ENCODE data around the gene MAPK7. TPM values are rescaled to one million over a fixed set of nuclear protein-coding genes. Genes with fewer than 3 reads are reported as not detected.

MAPK7 gene
- total RNA-seq, 2 experiments from 2014 or later: 8.1 to 19.3 TPM

DNA sequence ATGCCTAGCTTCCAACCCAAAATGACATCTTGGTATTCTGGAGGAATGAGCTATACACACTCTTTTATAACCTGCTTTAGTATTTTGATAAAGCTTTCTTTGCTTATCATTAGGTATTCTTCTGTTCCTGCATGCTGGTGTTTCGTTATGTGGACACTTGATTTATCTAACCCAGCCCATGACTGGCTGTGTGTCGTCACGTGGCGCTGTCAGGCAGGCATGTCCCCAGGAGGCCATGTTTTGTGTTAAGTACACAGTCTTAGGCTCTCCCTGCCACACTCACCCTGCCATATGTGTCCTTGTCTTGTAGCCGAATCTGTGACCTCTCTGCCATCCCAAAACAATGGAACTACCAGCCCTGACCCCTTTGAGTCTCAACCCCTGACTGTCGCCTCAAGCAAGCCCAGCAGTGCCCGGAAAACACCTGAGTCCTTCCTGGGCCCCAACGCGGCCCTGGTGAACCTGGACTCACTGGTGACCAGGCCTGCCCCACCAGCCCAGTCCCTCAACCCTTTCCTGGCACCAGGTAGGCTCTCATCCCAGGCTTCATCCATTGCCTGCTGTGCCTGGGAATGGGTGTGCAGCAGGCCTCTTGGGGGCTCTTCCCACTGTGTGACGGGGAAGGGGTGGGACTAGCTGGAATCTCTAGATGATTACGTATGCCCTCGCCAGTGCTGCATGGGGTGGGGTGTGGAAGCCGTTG is 46.6 kb upstream of the MAPK7 start:
- H3K4me3 ChIP-seq (ENCODE audit: low read depth, low read length, poor library complexity, severe bottlenecking): no peak overlapping the region
- no peaks in the 10 kb centered on the region for H3K36me3 ChIP-seq (ENCODE audit: insufficient read depth, low read length)
- no peak overlapping the region for H3K4me2 ChIP-seq (ENCODE audit: low read length)
- H3K79me2 ChIP-seq (ENCODE audit: insufficient read depth, low read depth, low read length): no peaks in the 10 kb centered on the region
- H3K9me2 ChIP-seq (ENCODE audit: insufficient read depth, low read length): no peaks in the 10 kb centered on the region
- POLR2A ChIA-PET: no interaction called here
- no peak overlapping the region for H2AFZ ChIP-seq (ENCODE audit: low read length)
- no peaks in the 10 kb centered on the region for H3K9me3 ChIP-seq (ENCODE audit: low read length)
- no peak for TF ChIP-seq EZH2phosphoT487 (IDR thresholded peaks at IDR 0.05; ENCODE audit: borderline replicate concordance, low read depth, low read length)
- TF ChIP-seq, protein P1, sequence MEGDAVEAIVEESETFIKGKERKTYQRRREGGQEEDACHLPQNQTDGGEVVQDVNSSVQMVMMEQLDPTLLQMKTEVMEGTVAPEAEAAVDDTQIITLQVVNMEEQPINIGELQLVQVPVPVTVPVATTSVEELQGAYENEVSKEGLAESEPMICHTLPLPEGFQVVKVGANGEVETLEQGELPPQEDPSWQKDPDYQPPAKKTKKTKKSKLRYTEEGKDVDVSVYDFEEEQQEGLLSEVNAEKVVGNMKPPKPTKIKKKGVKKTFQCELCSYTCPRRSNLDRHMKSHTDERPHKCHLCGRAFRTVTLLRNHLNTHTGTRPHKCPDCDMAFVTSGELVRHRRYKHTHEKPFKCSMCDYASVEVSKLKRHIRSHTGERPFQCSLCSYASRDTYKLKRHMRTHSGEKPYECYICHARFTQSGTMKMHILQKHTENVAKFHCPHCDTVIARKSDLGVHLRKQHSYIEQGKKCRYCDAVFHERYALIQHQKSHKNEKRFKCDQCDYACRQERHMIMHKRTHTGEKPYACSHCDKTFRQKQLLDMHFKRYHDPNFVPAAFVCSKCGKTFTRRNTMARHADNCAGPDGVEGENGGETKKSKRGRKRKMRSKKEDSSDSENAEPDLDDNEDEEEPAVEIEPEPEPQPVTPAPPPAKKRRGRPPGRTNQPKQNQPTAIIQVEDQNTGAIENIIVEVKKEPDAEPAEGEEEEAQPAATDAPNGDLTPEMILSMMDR (conservative IDR thresholded peaks at IDR 0.05; ENCODE audit: low read length): no peak
- no peak overlapping the region for H3K27ac ChIP-seq (ENCODE audit: low read depth, low read length, poor library complexity, severe bottlenecking)
- no peak for DNase-seq (ENCODE audit: low spot score)
- H4K20me1 ChIP-seq (ENCODE audit: insufficient read depth, low read length): no peaks in the 10 kb centered on the region
- no peaks in the 10 kb centered on the region for H3K4me1 ChIP-seq (ENCODE audit: insufficient read depth, low read length, poor library complexity, severe bottlenecking)
- CTCF ChIA-PET (ENCODE audit: unreplicated experiment): no interaction called here
- intact Hi-C loops (cut with micrococcal nuclease; ENCODE audit: unreplicated experiment): no loop called here
- no TSS peak for BruUV-seq (replicated peaks)

DNA sequence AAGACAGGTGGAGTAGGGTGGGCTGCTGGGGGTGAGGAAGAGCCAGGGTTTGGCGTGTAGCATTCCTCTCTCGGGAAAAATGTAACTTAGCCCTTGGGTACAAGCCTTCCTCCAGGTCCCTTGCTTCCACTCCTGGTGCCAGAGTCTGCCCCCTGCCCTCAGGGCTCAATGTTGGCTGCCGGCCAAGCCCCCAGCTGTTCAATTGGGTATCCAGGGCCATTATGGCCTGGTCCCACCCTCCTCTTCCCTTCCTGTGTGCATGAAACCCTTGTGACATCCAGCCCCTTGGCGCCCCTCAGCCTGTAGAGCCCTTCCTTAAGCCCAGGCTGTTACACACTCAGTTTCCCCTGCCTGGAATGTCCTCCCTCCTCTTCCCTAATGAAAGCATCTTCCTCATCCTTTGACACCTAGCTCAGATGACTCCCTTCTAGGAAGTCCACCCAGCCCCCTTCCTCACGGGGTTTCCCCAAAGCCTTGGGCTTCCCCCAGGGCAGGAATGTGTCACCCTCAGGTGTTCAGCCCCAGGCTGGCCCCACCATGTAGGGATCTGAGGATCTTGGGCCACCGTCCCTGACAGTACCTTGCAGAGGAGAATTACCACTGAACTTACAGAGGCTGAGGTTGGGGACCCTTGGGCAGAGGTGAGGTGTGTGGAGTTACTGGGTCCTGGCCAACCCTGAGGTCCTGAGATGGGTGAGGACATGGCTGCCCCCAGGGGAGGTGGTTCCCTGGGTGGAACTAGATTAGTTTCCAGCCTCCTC is 45.7 kb upstream of the MAPK7 start:
- CTCF ChIA-PET (ENCODE audit: unreplicated experiment): interaction anchor here (0.7 kb wide), 1 partner anchor 310 kb away, joined by 3 read pairs; no protein-coding TSS in a partner anchor
- intact Hi-C loops (cut with micrococcal nuclease; ENCODE audit: unreplicated experiment): no loop called here

More for the DNA sequence above, 45.7 kb upstream of the MAPK7 start:
- no peaks in the 10 kb centered on the region for H3K9me3 ChIP-seq (ENCODE audit: low read length)
- no peaks in the 10 kb centered on the region for H3K36me3 ChIP-seq (ENCODE audit: insufficient read depth, low read length)
- no peak overlapping the region for H2AFZ ChIP-seq (ENCODE audit: low read length)
- no peaks in the 10 kb centered on the region for H3K9me2 ChIP-seq (ENCODE audit: insufficient read depth, low read length)
- no peak for DNase-seq (ENCODE audit: low spot score)
- H4K20me1 ChIP-seq (ENCODE audit: insufficient read depth, low read length): no peaks in the 10 kb centered on the region
- H3K27ac ChIP-seq (ENCODE audit: low read depth, low read length, poor library complexity, severe bottlenecking): no peak overlapping the region
- POLR2A ChIA-PET: no interaction called here
- H3K4me3 ChIP-seq (ENCODE audit: low read depth, low read length, poor library complexity, severe bottlenecking): no peak overlapping the region
- H3K79me2 ChIP-seq (ENCODE audit: insufficient read depth, low read depth, low read length): no peaks in the 10 kb centered on the region
- BruUV-seq (replicated peaks): no TSS peak
- no peak for TF ChIP-seq EZH2phosphoT487 (IDR thresholded peaks at IDR 0.05; ENCODE audit: borderline replicate concordance, low read depth, low read length)
- TF ChIP-seq, protein P1 (conservative IDR thresholded peaks at IDR 0.05; ENCODE audit: low read length): no peak
- no peaks in the 10 kb centered on the region for H3K4me1 ChIP-seq (ENCODE audit: insufficient read depth, low read length, poor library complexity, severe bottlenecking)
- no peak overlapping the region for H3K4me2 ChIP-seq (ENCODE audit: low read length)
